Measurements from ENCODE around the gene GRN. TPM values are rescaled to one million over a fixed set of nuclear protein-coding genes. Genes with fewer than 3 reads are reported as not detected.

Gene GRN
- total and polyA plus RNA-seq, 2 of the 13 experiments (the other 11 are each of a cell fraction or from before 2014, with no cell fraction given), result 86.6 to 143 TPM

GRCh38 chr17:44344939-44345453 lies at the start of gene GRN (continued):
- TF ChIP-seq, protein P1, sequence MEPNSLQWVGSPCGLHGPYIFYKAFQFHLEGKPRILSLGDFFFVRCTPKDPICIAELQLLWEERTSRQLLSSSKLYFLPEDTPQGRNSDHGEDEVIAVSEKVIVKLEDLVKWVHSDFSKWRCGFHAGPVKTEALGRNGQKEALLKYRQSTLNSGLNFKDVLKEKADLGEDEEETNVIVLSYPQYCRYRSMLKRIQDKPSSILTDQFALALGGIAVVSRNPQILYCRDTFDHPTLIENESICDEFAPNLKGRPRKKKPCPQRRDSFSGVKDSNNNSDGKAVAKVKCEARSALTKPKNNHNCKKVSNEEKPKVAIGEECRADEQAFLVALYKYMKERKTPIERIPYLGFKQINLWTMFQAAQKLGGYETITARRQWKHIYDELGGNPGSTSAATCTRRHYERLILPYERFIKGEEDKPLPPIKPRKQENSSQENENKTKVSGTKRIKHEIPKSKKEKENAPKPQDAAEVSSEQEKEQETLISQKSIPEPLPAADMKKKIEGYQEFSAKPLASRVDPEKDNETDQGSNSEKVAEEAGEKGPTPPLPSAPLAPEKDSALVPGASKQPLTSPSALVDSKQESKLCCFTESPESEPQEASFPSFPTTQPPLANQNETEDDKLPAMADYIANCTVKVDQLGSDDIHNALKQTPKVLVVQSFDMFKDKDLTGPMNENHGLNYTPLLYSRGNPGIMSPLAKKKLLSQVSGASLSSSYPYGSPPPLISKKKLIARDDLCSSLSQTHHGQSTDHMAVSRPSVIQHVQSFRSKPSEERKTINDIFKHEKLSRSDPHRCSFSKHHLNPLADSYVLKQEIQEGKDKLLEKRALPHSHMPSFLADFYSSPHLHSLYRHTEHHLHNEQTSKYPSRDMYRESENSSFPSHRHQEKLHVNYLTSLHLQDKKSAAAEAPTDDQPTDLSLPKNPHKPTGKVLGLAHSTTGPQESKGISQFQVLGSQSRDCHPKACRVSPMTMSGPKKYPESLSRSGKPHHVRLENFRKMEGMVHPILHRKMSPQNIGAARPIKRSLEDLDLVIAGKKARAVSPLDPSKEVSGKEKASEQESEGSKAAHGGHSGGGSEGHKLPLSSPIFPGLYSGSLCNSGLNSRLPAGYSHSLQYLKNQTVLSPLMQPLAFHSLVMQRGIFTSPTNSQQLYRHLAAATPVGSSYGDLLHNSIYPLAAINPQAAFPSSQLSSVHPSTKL (CRISPR knock-in tag; IDR thresholded peaks at IDR 0.05), result peak; percentile 68
- no peak for TF ChIP-seq SP1 (IDR thresholded peaks at IDR 0.05)
- peak; percentile 83 for TF ChIP-seq SP1 (CRISPR knock-in tag; IDR thresholded peaks at IDR 0.05)
- peak in 1 of 2 experiments; percentile 91; a peak in 2 of 4 replicates for TF ChIP-seq KLF16 (CRISPR knock-in tag; IDR thresholded peaks at IDR 0.05)
- TF ChIP-seq NCOR1 (IDR thresholded peaks at IDR 0.05; ENCODE audit: borderline replicate concordance, low read length), result peak; percentile 4; the same call in 1 of the 2 replicates
- TF ChIP-seq, protein P2, sequence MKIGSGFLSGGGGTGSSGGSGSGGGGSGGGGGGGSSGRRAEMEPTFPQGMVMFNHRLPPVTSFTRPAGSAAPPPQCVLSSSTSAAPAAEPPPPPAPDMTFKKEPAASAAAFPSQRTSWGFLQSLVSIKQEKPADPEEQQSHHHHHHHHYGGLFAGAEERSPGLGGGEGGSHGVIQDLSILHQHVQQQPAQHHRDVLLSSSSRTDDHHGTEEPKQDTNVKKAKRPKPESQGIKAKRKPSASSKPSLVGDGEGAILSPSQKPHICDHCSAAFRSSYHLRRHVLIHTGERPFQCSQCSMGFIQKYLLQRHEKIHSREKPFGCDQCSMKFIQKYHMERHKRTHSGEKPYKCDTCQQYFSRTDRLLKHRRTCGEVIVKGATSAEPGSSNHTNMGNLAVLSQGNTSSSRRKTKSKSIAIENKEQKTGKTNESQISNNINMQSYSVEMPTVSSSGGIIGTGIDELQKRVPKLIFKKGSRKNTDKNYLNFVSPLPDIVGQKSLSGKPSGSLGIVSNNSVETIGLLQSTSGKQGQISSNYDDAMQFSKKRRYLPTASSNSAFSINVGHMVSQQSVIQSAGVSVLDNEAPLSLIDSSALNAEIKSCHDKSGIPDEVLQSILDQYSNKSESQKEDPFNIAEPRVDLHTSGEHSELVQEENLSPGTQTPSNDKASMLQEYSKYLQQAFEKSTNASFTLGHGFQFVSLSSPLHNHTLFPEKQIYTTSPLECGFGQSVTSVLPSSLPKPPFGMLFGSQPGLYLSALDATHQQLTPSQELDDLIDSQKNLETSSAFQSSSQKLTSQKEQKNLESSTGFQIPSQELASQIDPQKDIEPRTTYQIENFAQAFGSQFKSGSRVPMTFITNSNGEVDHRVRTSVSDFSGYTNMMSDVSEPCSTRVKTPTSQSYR (CRISPR knock-in tag; IDR thresholded peaks at IDR 0.05; ENCODE audit: borderline replicate concordance), result peak; percentile 96
- TF ChIP-seq SKI (IDR thresholded peaks at IDR 0.05; ENCODE audit: partially characterized antibody), result peak; percentile 49
- TF ChIP-seq LCORL (IDR thresholded peaks at IDR 0.05), result no peak
- peak; percentile 39; the same call in 1 of the 2 replicates for TF ChIP-seq LCORL (CRISPR knock-in tag; IDR thresholded peaks at IDR 0.05)
- peak; percentile 64; the same call in 1 of the 2 replicates for TF ChIP-seq ZFP37 (CRISPR knock-in tag; IDR thresholded peaks at IDR 0.05; ENCODE audit: borderline replicate concordance)
- TF ChIP-seq GABPA (IDR thresholded peaks at IDR 0.05; ENCODE audit: low read depth, low read length), result no peak
- TF ChIP-seq GABPA (CRISPR knock-in tag; IDR thresholded peaks at IDR 0.05; ENCODE audit: low read depth), result peak; percentile 83
- TF ChIP-seq, protein P3, sequence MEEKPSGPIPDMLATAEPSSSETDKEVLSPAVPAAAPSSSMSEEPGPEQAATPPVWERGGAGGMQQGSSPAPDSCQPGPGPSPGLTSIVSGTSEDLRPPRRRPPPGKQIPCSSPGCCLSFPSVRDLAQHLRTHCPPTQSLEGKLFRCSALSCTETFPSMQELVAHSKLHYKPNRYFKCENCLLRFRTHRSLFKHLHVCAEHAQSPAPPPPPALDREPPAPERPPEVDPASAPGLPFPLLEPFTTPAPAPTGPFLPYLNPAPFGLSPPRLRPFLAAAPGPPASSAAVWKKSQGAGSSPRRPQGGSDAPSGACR (CRISPR knock-in tag; IDR thresholded peaks at IDR 0.05), result 0 out of 2 replicates have a peak, but pooled peaks have one; percentile 8
- 0 out of 2 replicates have a peak, but pooled peaks have one; percentile 56 for TF ChIP-seq ZNF800 (CRISPR knock-in tag; IDR thresholded peaks at IDR 0.05)
- TF ChIP-seq ZBTB21 (CRISPR knock-in tag; IDR thresholded peaks at IDR 0.05), result 0 out of 2 replicates have a peak, but pooled peaks have one; percentile 14
- no peak for TF ChIP-seq PAX8 (CRISPR knock-in tag; IDR thresholded peaks at IDR 0.05; ENCODE audit: borderline replicate concordance)
- TF ChIP-seq BCL6 (CRISPR knock-in tag; IDR thresholded peaks at IDR 0.05), result peak; percentile 50
- peak; percentile 100 for TF ChIP-seq PHF20 (CRISPR knock-in tag; IDR thresholded peaks at IDR 0.05)
- TF ChIP-seq ZKSCAN5 (CRISPR knock-in tag; IDR thresholded peaks at IDR 0.05), result no peak
- TF ChIP-seq SNAI1 (CRISPR knock-in tag; IDR thresholded peaks at IDR 0.05; ENCODE audit: borderline replicate concordance), result no peak
